ENCODE data around the gene FAM118B. TPM values are rescaled to one million over a fixed set of nuclear protein-coding genes. Genes with fewer than 3 reads are reported as not detected.

Gene FAM118B
- total and polyA plus RNA-seq, 2 of the 8 experiments (the other 6 are each of a cell fraction or from before 2014, with no cell fraction given): 25.3 to 48.3 TPM

DNA sequence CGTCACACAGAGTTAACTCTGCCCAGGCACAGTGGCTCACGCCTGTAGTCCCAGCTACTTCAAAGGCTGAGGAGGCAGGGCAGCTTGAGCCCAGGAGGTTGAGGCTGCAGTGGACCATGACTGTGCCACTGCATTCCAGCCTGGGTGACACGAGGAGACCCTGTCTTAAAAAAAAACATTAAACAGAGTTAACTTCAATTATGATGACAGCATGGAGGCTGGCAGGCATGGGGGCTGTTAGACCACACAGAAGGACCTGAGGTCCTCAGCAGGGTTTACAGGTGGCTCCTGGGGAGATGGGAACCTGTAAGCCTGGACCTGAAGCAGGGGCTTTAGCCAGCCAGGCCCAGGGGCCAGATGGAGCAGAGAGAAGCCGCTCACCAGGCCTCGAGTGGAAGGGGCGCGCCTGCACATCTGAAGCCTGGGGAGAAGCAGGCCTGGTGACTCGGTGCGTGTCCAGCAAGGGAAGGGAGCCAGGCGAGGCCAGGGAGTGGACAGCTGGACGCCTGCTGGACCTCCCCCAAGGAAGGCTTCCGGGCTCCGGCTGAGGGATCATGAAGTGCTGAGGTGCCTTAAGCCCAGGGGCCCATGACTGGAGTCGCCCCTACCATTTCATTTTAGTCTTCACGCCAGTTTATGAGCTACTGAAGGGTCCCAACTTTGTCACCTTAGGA, 25.4 kb upstream of the FAM118B start:
- H4K20me1 ChIP-seq (replicated peaks in 1 of 2; ENCODE audit: control insufficient read depth in 1 of 2, insufficient read depth in 2 of 2, low read length in 2 of 2): peaks cover 0 to 2% of the 10 kb centered on the region in 2 experiments
- no peak overlapping the region for H3K9ac ChIP-seq (replicated peaks in 1 of 4; ENCODE audit: extremely low read depth in 1 of 4, low read depth in 3 of 4, low read length in 3 of 4)
- DNase-seq (ENCODE audit: low read depth in 1 of 2, low spot score in 2 of 2) (no peak), FAIRE-seq (no peak)
- H3K23ac ChIP-seq (ENCODE audit: insufficient read length): no peak overlapping the region
- H3K23me2 ChIP-seq (ENCODE audit: low read depth, low read length): no peaks in the 10 kb centered on the region
- no peak overlapping the region for H3K4me3 ChIP-seq (ENCODE audit: extremely low read depth in 1 of 4, insufficient read depth in 2 of 4, low read depth in 3 of 4, low read length in 4 of 4)
- H4K91ac ChIP-seq (replicated peaks; ENCODE audit: insufficient read length, low read length): no peak overlapping the region
- no peaks in the 10 kb centered on the region for H3K27me3 ChIP-seq (replicated peaks in 1 of 4; ENCODE audit: control insufficient read depth in 3 of 4, extremely low read depth in 1 of 4, insufficient read depth in 3 of 4, low read length in 3 of 4)
- H3K79me2 ChIP-seq (ENCODE audit: control insufficient read depth in 1 of 2, insufficient read depth in 2 of 2, low read length in 2 of 2): no peaks in the 10 kb centered on the region
- H4K5ac ChIP-seq (ENCODE audit: insufficient read length, low read depth, low read length): no peak overlapping the region
- no peak overlapping the region for H2BK120ac ChIP-seq (replicated peaks; ENCODE audit: low read depth, low read length)
- no peak overlapping the region for H3K4ac ChIP-seq (replicated peaks; ENCODE audit: insufficient read length, low read depth, low read length)
- no peak overlapping the region for H2AFZ ChIP-seq (ENCODE audit: low read length)
- peak overlapping the region; percentile 14; the same call in 1 of the 2 replicates for H4K8ac ChIP-seq (ENCODE audit: extremely low read depth, insufficient read depth, low read length)
- POLR2A ChIA-PET (ENCODE audit: partially characterized antibody): interaction anchor here (1.0 to 1.9 kb wide), 3 partner anchors 15 to 92 kb away, joined by 3 to 4 read pairs (median 3); no protein-coding TSS in a partner anchor
- H2BK12ac ChIP-seq (ENCODE audit: low read depth, low read length): no peak overlapping the region
- H2AK5ac ChIP-seq (ENCODE audit: low read depth, low read length): no peak overlapping the region
- no peak overlapping the region for H3K4me2 ChIP-seq (ENCODE audit: insufficient read depth in 1 of 2, low read depth in 2 of 2, low read length in 2 of 2)
- no peak overlapping the region for H2BK5ac ChIP-seq (ENCODE audit: low read depth, low read length)
- no peaks in the 10 kb centered on the region; the same call in 1 of the 2 replicates for H3K79me1 ChIP-seq (ENCODE audit: low read depth, low read length)
- H3K18ac ChIP-seq (ENCODE audit: extremely low read depth, low read length): no peak overlapping the region
- CTCF ChIA-PET (ENCODE audit: partially characterized antibody): interaction anchor here (0.7 to 12.5 kb wide), 27 partner anchors 8 to 267 kb away, joined by 3 to 118 read pairs (median 4); no protein-coding TSS in a partner anchor
- H3K27ac ChIP-seq (ENCODE audit: low read depth, low read length): no peak overlapping the region
- no peak overlapping the region for H2BK20ac ChIP-seq (ENCODE audit: low read length)
- no peak overlapping the region for H3K14ac ChIP-seq (ENCODE audit: insufficient read length)
- 89% methylated on average over 15 of the region's 15 CpGs; no CpG with 5 or more reads in 1 of the 2 experiments for WGBS, 2 experiments (ENCODE audit: extremely low coverage in 1 of 2, insufficient coverage in 1 of 2, insufficient read length in 1 of 2, insufficient replicate concordance in 2 of 2, low coverage in 1 of 2, low lambda C conversion rate in 2 of 2, missing lambda C conversion rate in 1 of 2)
- H3K4me1 ChIP-seq (replicated peaks in 1 of 4; ENCODE audit: control insufficient read depth in 3 of 4, insufficient read depth in 4 of 4, low read length in 3 of 4): peaks cover 0 to 2% (median 0%) of the 10 kb centered on the region in 4 experiments; a peak in 1 of 7 replicates
- H2BK15ac ChIP-seq (ENCODE audit: low read length): no peak overlapping the region
- H3K56ac ChIP-seq (replicated peaks; ENCODE audit: insufficient read length, low read depth, low read length): no peak overlapping the region
- H3K36me3 ChIP-seq (ENCODE audit: control insufficient read depth in 2 of 4, insufficient read depth in 4 of 4, low read length in 3 of 4): peaks cover 0 to 5% (median 3%) of the 10 kb centered on the region in 4 experiments; a peak in 2 of 8 replicates
- H3K9me3 ChIP-seq (ENCODE audit: insufficient read depth in 2 of 2, low read depth in 1 of 2, low read length in 1 of 2): no peaks in the 10 kb centered on the region
- TF ChIP-seq EP300 (IDR thresholded peaks at IDR 0.05; ENCODE audit: borderline replicate concordance in 1 of 2, low read depth in 2 of 2, low read length in 2 of 2) (no peak), CTBP2 (IDR thresholded peaks at IDR 0.05; ENCODE audit: borderline replicate concordance, insufficient read depth, insufficient read length, low read length) (no peak), E2F6 (IDR thresholded peaks at IDR 0.05) (no peak), CBX8 (IDR thresholded peaks at IDR 0.05; ENCODE audit: borderline replicate concordance, low read depth, low read length) (no peak)
